ENCODE measurements around the gene INTS14. TPM values are rescaled to one million over a fixed set of nuclear protein-coding genes. Genes with fewer than 3 reads are reported as not detected.

Gene INTS14
- total RNA-seq, 1 experiment from 2014 or later = 44.7 TPM

GRCh38 chr15:65559941-65560340, 51.0 kb downstream of the INTS14 start:
- Mint-ChIP-seq H3K4me3 (no peak overlapping the region), H3K4me1 (no peaks in the 10 kb centered on the region), H3K36me3 (ENCODE audit: insufficient read depth in 1 of 3, low read depth in 3 of 3) (peaks cover 84 to 99% (median 91%) of the 10 kb centered on the region in 3 experiments), H3K9me3 (peaks cover 0 to 4% of the 10 kb centered on the region in 2 experiments; a peak in 1 of 5 replicates), H3K27ac (no peak overlapping the region), H3K27me3 (ENCODE audit: low read depth) (no peaks in the 10 kb centered on the region)
- Histone ChIP-seq H2BK12ac (ENCODE audit: insufficient read length, low read depth, low read length) (no peak overlapping the region), H4K5ac (ENCODE audit: insufficient read length, low read depth, low read length) (no peak overlapping the region), H4K91ac (ENCODE audit: insufficient read length, low read depth, low read length) (no peak overlapping the region), H2BK20ac (ENCODE audit: low read depth, low read length, poor library complexity, severe bottlenecking) (no peak overlapping the region), H4K8ac (replicated peaks; ENCODE audit: insufficient read length, low read depth, low read length) (no peak overlapping the region), H2BK15ac (ENCODE audit: low read depth, low read length) (no peak overlapping the region), H2BK5ac (ENCODE audit: insufficient read length, low read length) (no peak overlapping the region), H3K4ac (ENCODE audit: low read depth, low read length) (no peak overlapping the region), H3K79me1 (ENCODE audit: insufficient read depth, low read depth, low read length, poor library complexity, severe bottlenecking) (no peaks in the 10 kb centered on the region), H3K23ac (ENCODE audit: insufficient read length, low read depth, low read length) (no peak overlapping the region), H3K23me2 (ENCODE audit: insufficient read length, low read depth, low read length, poor library complexity, severe bottlenecking) (no peaks in the 10 kb centered on the region), H3K14ac (ENCODE audit: insufficient read depth, low read length) (no peak overlapping the region), H3K18ac (ENCODE audit: insufficient read length, low read depth, low read length) (no peak overlapping the region), H3K4me1 (ENCODE audit: insufficient read depth, low read length) (no peaks in the 10 kb centered on the region), H3K4me2 (ENCODE audit: insufficient read depth, insufficient read length, low read length) (no peak overlapping the region), H3K27ac (ENCODE audit: insufficient read length, low read depth, low read length) (no peak overlapping the region), H2BK120ac (ENCODE audit: low read depth, low read length, poor library complexity, severe bottlenecking) (no peak overlapping the region), H2AK5ac (ENCODE audit: insufficient read length, low read length) (no peak overlapping the region), H3T11ph (ENCODE audit: low read length) (no peak overlapping the region), H4K20me1 (ENCODE audit: control insufficient read depth, insufficient read depth, insufficient read length) (no peaks in the 10 kb centered on the region), H3K9me3 (ENCODE audit: control insufficient read depth, low read depth, low read length) (no peaks in the 10 kb centered on the region), H3K56ac (ENCODE audit: insufficient read length, low read depth, low read length) (no peak overlapping the region), H2AFZ (ENCODE audit: low read length) (no peak overlapping the region), H3K79me2 (ENCODE audit: insufficient read depth, low read length) (no peaks in the 10 kb centered on the region), H3K27me3 (ENCODE audit: insufficient read depth, low read length) (no peaks in the 10 kb centered on the region), H3K9ac (ENCODE audit: extremely low read depth, insufficient read length, low read length) (no peak overlapping the region)
- TF ChIP-seq CTCF (conservative IDR thresholded peaks at IDR 0.05) = no peak
- DNase-seq = no peak
